Upper lobe of left lung (tissue), 6 donors: ENCODE measurements around the gene STXBP6. TPM values are rescaled to one million over a fixed set of nuclear protein-coding genes. Genes with fewer than 3 reads are reported as not detected.

Experiments
- ATAC-seq, 2 donors: fragments of 200-7000 bp; cut with Tn5 transposase; one replicate each; pipeline ENCODE4 v1.9.1; 2022; ENCODE audit warnings: mild to moderate bottlenecking in 2 of 2, moderate library complexity in 2 of 2; ENCODE audit not compliant: low FRiP score in 2 of 2
- DNase-seq, 2 donors: peaks; one replicate each; pipeline ENCODE4 v3.0.0-alpha.2; 2019 to 2020
- H3K27ac ChIP-seq, 4 donors: fragments of 200-600 bp; sonication (generic); one replicate each; pipeline ENCODE4 v1.5.1; 2016 to 2019
- H3K27me3 ChIP-seq, 4 donors: fragments of 200-600 bp; sonication (generic); one replicate each; pipeline ENCODE4 v1.5.1; 2017 to 2019
- H3K36me3 ChIP-seq, 4 donors: fragments of 200-600 bp; sonication (generic); one replicate each; pipeline ENCODE4 v1.5.1; 2016 to 2019
- H3K4me1 ChIP-seq, 4 donors: fragments of 200-600 bp; sonication (generic); one replicate each; pipeline ENCODE4 v1.5.1; 2018 to 2019
- H3K4me3 ChIP-seq, 4 donors: fragments of 200-600 bp; sonication (generic); one replicate each; pipeline ENCODE4 v1.5.1; 2017 to 2019; ENCODE audit warnings: mild to moderate bottlenecking in 2 of 4, moderate library complexity in 1 of 4
- H3K9me3 ChIP-seq, 4 donors: fragments of 200-600 bp; sonication (generic); one replicate each; pipeline ENCODE4 v1.5.1; 2018 to 2019
- EP300 ChIP-seq, 4 donors: sonication (generic); formaldehyde crosslinking; IDR thresholded peaks; one replicate each; pipeline ENCODE4 v1.5.1; 2017; ENCODE audit warnings: antibody characterized with exemption in 4 of 4, control low read depth in 2 of 4
- POLR2A ChIP-seq, 4 donors: fragments of 450-650 bp; IDR thresholded peaks; one replicate each; pipeline ENCODE4 v1.5.1; 2016 to 2017; ENCODE audit warnings: antibody characterized with exemption in 4 of 4, mild to moderate bottlenecking in 2 of 4
- POLR2AphosphoS5 ChIP-seq, 2 donors: sonication (generic); formaldehyde crosslinking; IDR thresholded peaks; one replicate each; pipeline ENCODE4 v1.5.1; 2017; ENCODE audit warnings: antibody characterized with exemption in 2 of 2
- WGBS, 2 donors: methylation state at CpG; one replicate each; pipeline ENCODE4 v1.1.5; 2017 to 2018; 5-methylcytosine and 5-hydroxymethylcytosine counted together
- total RNA-seq, 6 donors: library from RNA; depleted of rRNA in 4 of 6; stranded (reverse); fragments of >200 nt in 4 of 6; gene quantifications; one replicate each; pipeline versions ENCODE4 v1.1.0 to v1.2.1, GENCODE V29; 2016 to 2021
- TF ChIP-seq, protein P1 (sequence below), 6 experiments: fragments of 450-650 bp in 4 of 6; fragments of 200-600 bp in 2 of 6; sonication (generic) in 2 of 6; IDR thresholded peaks; one replicate each; pipeline ENCODE4 v1.5.1; 2016 to 2019; ENCODE audit warnings: antibody characterized with exemption in 6 of 6
- donor health status: DM: no; HTN: no; CAD: no; lungs with moderate emphysema.
- donor health status: DM: no; HTN: yes; CAD: no; lungs with severe emphysema.

STXBP6 gene
- total RNA-seq, 6 donors from 2014 or later = 13.6 to 38.3 (median 23.7) TPM

DNA sequence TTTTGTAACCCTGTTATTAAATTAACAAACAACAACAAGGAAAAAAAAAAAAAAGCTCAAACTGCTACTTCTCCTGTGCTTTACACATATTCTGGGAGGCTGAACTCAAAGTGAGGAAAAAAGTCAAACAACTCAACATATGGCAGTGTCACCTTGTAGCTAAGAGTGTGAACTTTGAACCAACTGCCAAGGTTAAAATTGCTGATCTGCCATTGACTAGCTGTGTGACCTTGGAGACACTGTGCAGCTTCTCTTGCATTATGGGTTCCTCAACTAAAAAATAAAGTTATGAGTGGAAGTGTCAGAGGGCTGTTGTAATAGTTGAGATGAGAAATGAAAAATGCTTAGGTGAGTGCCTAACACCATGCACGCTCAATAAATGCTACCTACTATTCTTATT lies 34.2 kb downstream of the STXBP6 start:
- Histone ChIP-seq H3K36me3 (no peaks in the 10 kb centered on the region), H3K9me3 (no peaks in the 10 kb centered on the region), H3K4me1 (peaks cover 0 to 6% (median under 1%) of the 10 kb centered on the region in 4 donors), H3K27ac (no peak overlapping the region), H3K4me3 (no peak overlapping the region), H3K27me3 (no peaks in the 10 kb centered on the region)
- WGBS, 2 donors = 97 to 100% methylated on average over 1 of the region's 1 CpG
- ATAC-seq (no peak), DNase-seq (no peak)
- no peak for TF ChIP-seq EP300 (IDR thresholded peaks at IDR 0.05)
- TF ChIP-seq POLR2AphosphoS5 (IDR thresholded peaks at IDR 0.05) = no peak
- TF ChIP-seq POLR2A (IDR thresholded peaks at IDR 0.05) = no peak
- TF ChIP-seq, protein P1, sequence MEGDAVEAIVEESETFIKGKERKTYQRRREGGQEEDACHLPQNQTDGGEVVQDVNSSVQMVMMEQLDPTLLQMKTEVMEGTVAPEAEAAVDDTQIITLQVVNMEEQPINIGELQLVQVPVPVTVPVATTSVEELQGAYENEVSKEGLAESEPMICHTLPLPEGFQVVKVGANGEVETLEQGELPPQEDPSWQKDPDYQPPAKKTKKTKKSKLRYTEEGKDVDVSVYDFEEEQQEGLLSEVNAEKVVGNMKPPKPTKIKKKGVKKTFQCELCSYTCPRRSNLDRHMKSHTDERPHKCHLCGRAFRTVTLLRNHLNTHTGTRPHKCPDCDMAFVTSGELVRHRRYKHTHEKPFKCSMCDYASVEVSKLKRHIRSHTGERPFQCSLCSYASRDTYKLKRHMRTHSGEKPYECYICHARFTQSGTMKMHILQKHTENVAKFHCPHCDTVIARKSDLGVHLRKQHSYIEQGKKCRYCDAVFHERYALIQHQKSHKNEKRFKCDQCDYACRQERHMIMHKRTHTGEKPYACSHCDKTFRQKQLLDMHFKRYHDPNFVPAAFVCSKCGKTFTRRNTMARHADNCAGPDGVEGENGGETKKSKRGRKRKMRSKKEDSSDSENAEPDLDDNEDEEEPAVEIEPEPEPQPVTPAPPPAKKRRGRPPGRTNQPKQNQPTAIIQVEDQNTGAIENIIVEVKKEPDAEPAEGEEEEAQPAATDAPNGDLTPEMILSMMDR (IDR thresholded peaks at IDR 0.05) = no peak

DNA sequence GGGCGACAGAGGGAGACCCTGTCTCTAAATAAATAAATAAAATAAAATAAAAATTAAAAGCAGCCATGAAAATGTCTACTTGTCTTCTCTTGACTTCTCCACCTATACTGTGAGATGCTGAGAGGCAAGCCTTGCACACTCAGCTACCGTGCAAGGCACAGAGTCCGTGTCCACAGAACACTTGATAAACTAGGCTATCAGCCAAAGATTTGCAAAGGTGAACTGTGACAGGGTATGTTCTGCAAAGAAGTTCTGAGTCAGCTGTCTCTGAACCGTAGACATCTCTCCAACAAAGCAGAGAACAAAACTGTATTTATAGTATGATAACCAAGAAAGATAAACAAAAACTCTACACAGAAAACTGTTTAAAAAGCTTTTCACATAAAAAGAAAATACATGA lies 35.5 kb downstream of the STXBP6 start:
- no peak overlapping the region for H3K27ac ChIP-seq

DNA sequence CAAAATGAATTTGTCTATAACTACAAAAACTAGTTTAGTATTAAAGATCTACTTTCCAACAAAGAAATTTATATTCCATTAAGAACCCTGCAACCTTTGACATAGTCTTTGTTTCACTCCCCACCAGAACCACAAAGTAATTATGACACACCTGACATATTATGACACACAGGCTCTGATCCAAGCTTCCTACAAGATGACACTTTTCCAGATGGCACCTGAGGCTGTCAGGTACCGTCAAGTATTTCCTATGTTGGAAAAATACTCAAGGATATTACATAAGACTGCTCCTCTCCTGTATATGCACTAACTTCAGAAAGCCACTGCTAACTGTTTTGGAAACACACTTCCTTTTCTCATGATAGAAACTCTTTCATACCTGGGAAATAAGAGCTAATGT lies 38.9 kb downstream of the STXBP6 start:
- Histone ChIP-seq H3K27ac (no peak overlapping the region), H3K27me3 (no peaks in the 10 kb centered on the region), H3K4me3 (no peak overlapping the region), H3K9me3 (no peaks in the 10 kb centered on the region), H3K4me1 (peaks cover 5 to 19% (median 7%) of the 10 kb centered on the region in 4 donors), H3K36me3 (no peaks in the 10 kb centered on the region)
- WGBS, 2 donors = 44 to 45% methylated on average over 1 of the region's 1 CpG
- DNase-seq = no peak
- no peak for TF ChIP-seq EP300 (IDR thresholded peaks at IDR 0.05)
- TF ChIP-seq POLR2AphosphoS5 (IDR thresholded peaks at IDR 0.05) = no peak
- TF ChIP-seq POLR2A (IDR thresholded peaks at IDR 0.05) = no peak
- TF ChIP-seq, protein P1 (IDR thresholded peaks at IDR 0.05) = no peak
- no peak for ATAC-seq

More for the DNA sequence above, 35.5 kb downstream of the STXBP6 start:
- Histone ChIP-seq H3K9me3 (no peaks in the 10 kb centered on the region), H3K27me3 (no peaks in the 10 kb centered on the region), H3K4me1 (peaks cover 0 to 6% (median 3%) of the 10 kb centered on the region in 4 donors), H3K4me3 (no peak overlapping the region), H3K36me3 (no peaks in the 10 kb centered on the region)
- ATAC-seq (no peak), DNase-seq (no peak)
- WGBS, 2 donors = 50 to 51% methylated on average over 4 of the region's 4 CpGs
- TF ChIP-seq, protein P1 (IDR thresholded peaks at IDR 0.05) = no peak
- TF ChIP-seq EP300 (IDR thresholded peaks at IDR 0.05) (no peak), POLR2A (IDR thresholded peaks at IDR 0.05) (no peak), POLR2AphosphoS5 (IDR thresholded peaks at IDR 0.05) (no peak)

DNA sequence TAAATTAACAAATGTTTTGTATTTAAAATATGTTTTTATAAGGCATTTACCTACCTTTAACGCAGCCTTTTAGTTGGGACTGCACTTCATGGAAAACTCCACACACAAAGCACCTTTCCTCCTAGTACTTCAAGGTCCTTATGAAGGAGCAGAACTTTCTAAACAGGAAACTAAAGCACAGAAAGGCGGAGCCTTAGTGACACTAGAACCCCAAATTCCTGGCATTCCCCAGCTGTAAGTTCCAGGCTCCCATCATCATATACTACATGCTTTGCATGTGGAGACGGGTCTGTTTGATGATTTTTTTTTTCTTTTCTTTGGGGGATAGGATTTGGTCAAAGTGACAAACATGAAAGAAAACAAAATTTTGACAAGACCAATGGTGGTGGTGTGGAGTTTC lies 39.5 kb downstream of the STXBP6 start:
- H3K27ac ChIP-seq = peak overlapping the region; percentile 48 to 85 (median 70)
- no peaks in the 10 kb centered on the region for H3K36me3 ChIP-seq
- H3K9me3 ChIP-seq = no peaks in the 10 kb centered on the region
- no peaks in the 10 kb centered on the region for H3K27me3 ChIP-seq
- no peak for ATAC-seq
- 57 to 69% methylated on average over 3 of the region's 3 CpGs for WGBS, 2 donors
- TF ChIP-seq, protein P1 (IDR thresholded peaks at IDR 0.05) = no peak
- TF ChIP-seq POLR2A (IDR thresholded peaks at IDR 0.05) (no peak), POLR2AphosphoS5 (IDR thresholded peaks at IDR 0.05) (no peak), EP300 (IDR thresholded peaks at IDR 0.05) (no peak)
- H3K4me3 ChIP-seq = peak overlapping the region in 3 of 4 donors; percentile 27 to 40 (median 39)
- DNase-seq = no peak
- peaks cover 6 to 19% (median 9%) of the 10 kb centered on the region in 4 donors for H3K4me1 ChIP-seq

DNA sequence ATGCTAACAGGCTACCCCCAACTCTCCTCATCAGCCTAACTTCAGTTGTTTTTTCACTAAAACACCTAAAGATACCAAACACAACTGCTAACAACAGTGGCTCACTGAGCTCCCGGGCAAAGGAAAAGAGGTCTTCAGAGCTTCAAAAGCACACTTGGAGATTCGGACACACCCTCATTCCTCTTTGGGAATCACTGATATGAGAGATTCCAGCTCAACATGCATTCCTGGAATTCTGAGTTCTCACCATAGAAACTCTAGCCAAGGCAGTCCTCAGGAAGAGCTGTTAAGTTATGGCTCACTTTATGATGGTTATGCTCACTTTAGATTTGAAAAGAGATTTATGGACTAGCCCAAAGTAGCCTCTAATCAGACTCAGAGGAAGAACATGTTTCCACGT lies 40.1 kb downstream of the STXBP6 start:
- Histone ChIP-seq H3K4me1 (peaks cover 6 to 19% (median 9%) of the 10 kb centered on the region in 4 donors), H3K36me3 (no peaks in the 10 kb centered on the region), H3K27me3 (no peaks in the 10 kb centered on the region), H3K9me3 (no peaks in the 10 kb centered on the region), H3K4me3 (peak overlapping the region in 3 of 4 donors; percentile 27 to 40 (median 39)), H3K27ac (peak overlapping the region; percentile 48 to 85 (median 70))
- DNase-seq = no peak
- WGBS, 2 donors = 33 to 39% methylated on average over 3 of the region's 3 CpGs
- TF ChIP-seq POLR2A (IDR thresholded peaks at IDR 0.05) (no peak), EP300 (IDR thresholded peaks at IDR 0.05) (no peak), POLR2AphosphoS5 (IDR thresholded peaks at IDR 0.05) (no peak)
- TF ChIP-seq, protein P1 (IDR thresholded peaks at IDR 0.05) = no peak
- peak in 1 of 2 donors; percentile 58 for ATAC-seq
